ENCODE data around the gene CDKAL1. TPM values are rescaled to one million over a fixed set of nuclear protein-coding genes. Genes with fewer than 3 reads are reported as not detected.

CDKAL1 gene
- total and polyA plus RNA-seq, 2 donors (not counting 3 experiments of a cell fraction or from before 2014, with no cell fraction given): 6.1 to 20.5 TPM

DNA sequence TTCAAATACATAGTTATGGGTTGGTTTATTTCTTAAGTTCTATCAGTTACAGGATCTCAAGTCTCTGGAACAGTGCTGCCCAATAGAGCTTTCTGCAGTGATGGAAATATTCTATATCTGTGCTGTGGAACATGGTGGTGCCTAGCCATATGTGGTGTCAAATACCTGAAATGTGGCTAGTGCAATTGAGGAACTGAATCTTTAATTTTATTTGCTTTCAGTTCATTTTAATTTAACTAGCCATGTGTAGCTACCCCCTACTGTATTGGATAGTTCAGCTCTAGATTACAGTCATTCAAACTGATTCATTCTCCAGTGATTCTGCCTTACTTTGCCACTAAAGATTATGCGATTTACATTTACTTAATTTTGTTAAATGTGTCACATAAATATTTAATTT, 503.2 kb downstream of the CDKAL1 start:
- Histone ChIP-seq H3K79me2 (ENCODE audit: control insufficient read depth, insufficient read depth, low read length) (no peaks in the 10 kb centered on the region), H3K27me3 (ENCODE audit: control insufficient read depth in 2 of 2, insufficient read depth in 2 of 2, low read length in 2 of 2) (no peaks in the 10 kb centered on the region), H3K9ac (replicated peaks; ENCODE audit: extremely low read depth, insufficient read depth, low read length) (no peak overlapping the region), H3K9me1 (replicated peaks; ENCODE audit: control insufficient read depth, extremely low read depth, insufficient read depth, low read length) (no peaks in the 10 kb centered on the region), H4K20me1 (replicated peaks; ENCODE audit: control insufficient read depth, extremely low read depth, insufficient read depth, low read length) (no peaks in the 10 kb centered on the region), H3K9me3 (replicated peaks; ENCODE audit: control insufficient read depth, insufficient read depth, low read length) (no peaks in the 10 kb centered on the region), H3K27ac (ENCODE audit: insufficient read depth, low read depth, low read length) (no peak overlapping the region), H3K4me2 (ENCODE audit: insufficient read depth, low read length) (no peak overlapping the region), H3K36me3 (ENCODE audit: control insufficient read depth in 2 of 2, extremely low read depth in 1 of 2, insufficient read depth in 2 of 2, low read length in 2 of 2) (no peaks in the 10 kb centered on the region), H2AFZ (ENCODE audit: low read depth, low read length) (no peak overlapping the region), H3K4me1 (ENCODE audit: control insufficient read depth, extremely low read depth, insufficient read depth, low read length) (no peaks in the 10 kb centered on the region), H3K4me3 (replicated peaks in 1 of 3; ENCODE audit: insufficient read depth in 1 of 3, low read depth in 1 of 3, low read length in 3 of 3) (no peak overlapping the region)
- intact Hi-C loops (cut with micrococcal nuclease): loop anchor here (10.0 kb wide), 1 partner anchor 907 kb away; no protein-coding TSS in a partner anchor
- TF ChIP-seq MYC (IDR thresholded peaks at IDR 0.05; ENCODE audit: low read depth, low read length) (no peak), FOS (IDR thresholded peaks at IDR 0.05; ENCODE audit: borderline replicate concordance, insufficient read depth, low read length) (no peak), GATA2 (IDR thresholded peaks at IDR 0.05; ENCODE audit: insufficient read depth, insufficient read length, low read depth, low read length) (no peak), POLR2A (IDR thresholded peaks at IDR 0.05; ENCODE audit: low read depth, low read length) (no peak), POLR2AphosphoS5 (IDR thresholded peaks at IDR 0.05; ENCODE audit: insufficient read depth, low read depth, low read length) (no peak), EZH2 (IDR thresholded peaks at IDR 0.05; ENCODE audit: borderline replicate concordance, low read depth, low read length, severe bottlenecking) (no peak), JUN (IDR thresholded peaks at IDR 0.05; ENCODE audit: borderline replicate concordance, insufficient read depth, insufficient read length, low read depth) (no peak)
- TF ChIP-seq, protein P1, sequence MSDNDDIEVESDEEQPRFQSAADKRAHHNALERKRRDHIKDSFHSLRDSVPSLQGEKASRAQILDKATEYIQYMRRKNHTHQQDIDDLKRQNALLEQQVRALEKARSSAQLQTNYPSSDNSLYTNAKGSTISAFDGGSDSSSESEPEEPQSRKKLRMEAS (IDR thresholded peaks at IDR 0.05; ENCODE audit: insufficient read depth, insufficient read length): no peak
- TF ChIP-seq, protein P2, sequence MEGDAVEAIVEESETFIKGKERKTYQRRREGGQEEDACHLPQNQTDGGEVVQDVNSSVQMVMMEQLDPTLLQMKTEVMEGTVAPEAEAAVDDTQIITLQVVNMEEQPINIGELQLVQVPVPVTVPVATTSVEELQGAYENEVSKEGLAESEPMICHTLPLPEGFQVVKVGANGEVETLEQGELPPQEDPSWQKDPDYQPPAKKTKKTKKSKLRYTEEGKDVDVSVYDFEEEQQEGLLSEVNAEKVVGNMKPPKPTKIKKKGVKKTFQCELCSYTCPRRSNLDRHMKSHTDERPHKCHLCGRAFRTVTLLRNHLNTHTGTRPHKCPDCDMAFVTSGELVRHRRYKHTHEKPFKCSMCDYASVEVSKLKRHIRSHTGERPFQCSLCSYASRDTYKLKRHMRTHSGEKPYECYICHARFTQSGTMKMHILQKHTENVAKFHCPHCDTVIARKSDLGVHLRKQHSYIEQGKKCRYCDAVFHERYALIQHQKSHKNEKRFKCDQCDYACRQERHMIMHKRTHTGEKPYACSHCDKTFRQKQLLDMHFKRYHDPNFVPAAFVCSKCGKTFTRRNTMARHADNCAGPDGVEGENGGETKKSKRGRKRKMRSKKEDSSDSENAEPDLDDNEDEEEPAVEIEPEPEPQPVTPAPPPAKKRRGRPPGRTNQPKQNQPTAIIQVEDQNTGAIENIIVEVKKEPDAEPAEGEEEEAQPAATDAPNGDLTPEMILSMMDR (IDR thresholded peaks at IDR 0.05; ENCODE audit: extremely low read depth in 1 of 2, insufficient read depth in 1 of 2, low read depth in 1 of 2, low read length in 2 of 2): no peak
- ChIA-PET CTCF (no interaction called here), POLR2A (no interaction called here)
- dilution Hi-C loops (cut with MboI; ENCODE audit: extremely low pct_ligation_motif_present, low sequenced_read_pairs): no loop called here
- no TSS peak for BruUV-seq (replicated peaks)
- DNase-seq (ENCODE audit: low read depth, low spot score) (no peak), FAIRE-seq (no peak)
